Nephron progenitor cell (in vitro differentiated cells): ENCODE data around the gene PRB2.
"Not testable (repeated sequence)": the region's sequence is repeated elsewhere in the genome, so short reads cannot be mapped to it uniquely, and the experiment has no call there.

ENCODE experiments used
- DNase-seq: peaks from one replicate; pipeline ENCODE4 v3.0.0; 2021
- H3K27ac Mint-ChIP-seq: 2 replicates; pipeline ENCODE4 v1.8.0; 2021; ENCODE audit warnings: mild to moderate bottlenecking, moderate library complexity, mixed read lengths
- H3K27me3 Mint-ChIP-seq: 2 replicates; pipeline ENCODE4 v1.8.0; 2021; ENCODE audit warnings: mild to moderate bottlenecking, low read depth, mixed read lengths; ENCODE audit not compliant: poor library complexity
- H3K36me3 Mint-ChIP-seq: 2 replicates; pipeline ENCODE4 v1.8.0; 2021; ENCODE audit warnings: low read depth, mixed read lengths
- H3K4me1 Mint-ChIP-seq: 2 replicates; pipeline ENCODE4 v1.8.0; 2021; ENCODE audit warnings: mixed read lengths
- H3K4me3 Mint-ChIP-seq: 2 replicates; pipeline ENCODE4 v1.8.0; 2021; ENCODE audit warnings: mild to moderate bottlenecking, moderate library complexity, mixed read lengths
- H3K9me3 Mint-ChIP-seq: 2 replicates; pipeline ENCODE4 v1.8.0; 2021; ENCODE audit warnings: mild to moderate bottlenecking, moderate library complexity, mixed read lengths
- CTCF ChIP-seq: fragments of 200-600 bp; sonication (generic); IDR thresholded peaks from 2 replicates; pipeline ENCODE4 v1.5.0; 2021; ENCODE audit warnings: antibody characterized with exemption

The PRB2 gene

GRCh38 chr12:11408096-11408495 is 12.7 kb upstream of the PRB2 start:
- Mint-ChIP-seq H3K27ac (no peak overlapping the region), H3K27me3 (peaks cover 8% of the 10 kb centered on the region), H3K36me3 (no peaks in the 10 kb centered on the region), H3K4me1 (no peaks in the 10 kb centered on the region), H3K9me3 (peaks cover 5% of the 10 kb centered on the region), H3K4me3 (no peak overlapping the region)
- no peak for DNase-seq
- no peak for TF ChIP-seq CTCF

- TF ChIP-seq CTCF: no peak
- peaks cover 8% of the 10 kb centered on the region for H3K4me1 Mint-ChIP-seq
- H3K27ac Mint-ChIP-seq: no peak overlapping the region
- no peak for DNase-seq
- H3K9me3 Mint-ChIP-seq: no peaks in the 10 kb centered on the region
- peaks cover 3% of the 10 kb centered on the region for H3K27me3 Mint-ChIP-seq
- no peak overlapping the region for H3K4me3 Mint-ChIP-seq
- no peaks in the 10 kb centered on the region for H3K36me3 Mint-ChIP-seq
Observed at GRCh38 chr12:11397366-11397765, 2.0 kb upstream of the PRB2 start.

GRCh38 chr12:11391456-11391855 is 3.9 kb downstream of the PRB2 start:
- not testable (repeated sequence) for H3K27me3 Mint-ChIP-seq, H3K4me3 Mint-ChIP-seq, H3K9me3 Mint-ChIP-seq, DNase-seq, H3K36me3 Mint-ChIP-seq, H3K4me1 Mint-ChIP-seq, H3K27ac Mint-ChIP-seq

- H3K9me3 Mint-ChIP-seq: peaks cover 66% of the 10 kb centered on the region
- H3K36me3 Mint-ChIP-seq, DNase-seq, H3K27ac Mint-ChIP-seq, H3K4me3 Mint-ChIP-seq, H3K27me3 Mint-ChIP-seq, H3K4me1 Mint-ChIP-seq: not testable (repeated sequence)
Observed at GRCh38 chr12:11377420-11377819, 17.9 kb downstream of the PRB2 start.

- DNase-seq: no peak
- H3K4me1 Mint-ChIP-seq: no peaks in the 10 kb centered on the region
- H3K36me3 Mint-ChIP-seq: no peaks in the 10 kb centered on the region
- peaks cover 11% of the 10 kb centered on the region for H3K27me3 Mint-ChIP-seq
- H3K4me3 Mint-ChIP-seq: no peak overlapping the region
- no peak overlapping the region for H3K27ac Mint-ChIP-seq
- TF ChIP-seq CTCF: no peak
- no peaks in the 10 kb centered on the region for H3K9me3 Mint-ChIP-seq
Observed at GRCh38 chr12:11361151-11361550, 34.2 kb downstream of the PRB2 start.

- not testable (repeated sequence) for H3K27ac Mint-ChIP-seq, H3K4me1 Mint-ChIP-seq, H3K4me3 Mint-ChIP-seq, H3K9me3 Mint-ChIP-seq, H3K36me3 Mint-ChIP-seq, DNase-seq
- peaks cover 13% of the 10 kb centered on the region for H3K27me3 Mint-ChIP-seq
Observed at GRCh38 chr12:11360205-11360883, 35.0 kb downstream of the PRB2 start.

GRCh38 chr12:11351736-11352135 is 43.6 kb downstream of the PRB2 start:
- DNase-seq, H3K27ac Mint-ChIP-seq, H3K4me1 Mint-ChIP-seq, H3K4me3 Mint-ChIP-seq, H3K36me3 Mint-ChIP-seq, H3K9me3 Mint-ChIP-seq: not testable (repeated sequence)
- H3K27me3 Mint-ChIP-seq: peaks cover 11% of the 10 kb centered on the region

GRCh38 chr12:11348439-11348838 is 46.9 kb downstream of the PRB2 start:
- no peaks in the 10 kb centered on the region for H3K9me3 Mint-ChIP-seq
- H3K27me3 Mint-ChIP-seq: peaks cover 3% of the 10 kb centered on the region
- H3K4me1 Mint-ChIP-seq: no peaks in the 10 kb centered on the region
- H3K36me3 Mint-ChIP-seq: no peaks in the 10 kb centered on the region
- H3K4me3 Mint-ChIP-seq: no peak overlapping the region
- DNase-seq: no peak
- no peak for TF ChIP-seq CTCF
- no peak overlapping the region for H3K27ac Mint-ChIP-seq
